Subcutaneous adipose tissue (tissue), 4 donors: Measurements from ENCODE around the gene ENKUR. TPM values are rescaled to one million over a fixed set of nuclear protein-coding genes. Genes with fewer than 3 reads are reported as not detected.

ENCODE experiments used
- total RNA-seq, 4 donors: library from RNA; depleted of rRNA; stranded (reverse); fragments of >200 nt; gene quantifications; one replicate each; pipeline ENCODE4 v1.1.0, GENCODE V29; 2016
- TF ChIP-seq, protein P1 (sequence below): fragments of 450-650 bp; IDR thresholded peaks from one replicate; pipeline ENCODE4 v1.5.1; 2016; ENCODE audit warnings: low read depth, mild to moderate bottlenecking, control low read depth, antibody characterized with exemption, moderate library complexity

The ENKUR gene
- total RNA-seq, 4 donors from 2014 or later: 0.17 TPM; not detected in 3

DNA sequence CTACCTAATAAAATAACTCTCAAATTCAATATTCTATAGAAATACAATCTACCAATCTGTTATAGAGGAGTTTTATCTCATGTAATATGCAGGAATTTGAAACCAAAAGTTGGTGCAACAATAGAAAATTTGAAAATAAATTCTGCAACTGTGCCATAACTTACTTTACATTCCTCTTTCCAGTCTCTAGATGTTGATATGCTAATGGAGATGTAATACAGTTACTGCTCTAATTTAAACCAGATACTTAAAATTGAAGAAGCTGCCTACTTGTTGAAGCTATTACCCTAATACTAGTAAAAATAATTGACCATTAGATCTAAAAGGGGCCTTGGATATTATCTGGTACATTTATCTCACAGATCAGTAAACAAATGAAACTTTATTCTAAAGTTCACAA is 1.4 kb downstream of the ENKUR start:
- TF ChIP-seq, protein P1, sequence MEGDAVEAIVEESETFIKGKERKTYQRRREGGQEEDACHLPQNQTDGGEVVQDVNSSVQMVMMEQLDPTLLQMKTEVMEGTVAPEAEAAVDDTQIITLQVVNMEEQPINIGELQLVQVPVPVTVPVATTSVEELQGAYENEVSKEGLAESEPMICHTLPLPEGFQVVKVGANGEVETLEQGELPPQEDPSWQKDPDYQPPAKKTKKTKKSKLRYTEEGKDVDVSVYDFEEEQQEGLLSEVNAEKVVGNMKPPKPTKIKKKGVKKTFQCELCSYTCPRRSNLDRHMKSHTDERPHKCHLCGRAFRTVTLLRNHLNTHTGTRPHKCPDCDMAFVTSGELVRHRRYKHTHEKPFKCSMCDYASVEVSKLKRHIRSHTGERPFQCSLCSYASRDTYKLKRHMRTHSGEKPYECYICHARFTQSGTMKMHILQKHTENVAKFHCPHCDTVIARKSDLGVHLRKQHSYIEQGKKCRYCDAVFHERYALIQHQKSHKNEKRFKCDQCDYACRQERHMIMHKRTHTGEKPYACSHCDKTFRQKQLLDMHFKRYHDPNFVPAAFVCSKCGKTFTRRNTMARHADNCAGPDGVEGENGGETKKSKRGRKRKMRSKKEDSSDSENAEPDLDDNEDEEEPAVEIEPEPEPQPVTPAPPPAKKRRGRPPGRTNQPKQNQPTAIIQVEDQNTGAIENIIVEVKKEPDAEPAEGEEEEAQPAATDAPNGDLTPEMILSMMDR: no peak

DNA sequence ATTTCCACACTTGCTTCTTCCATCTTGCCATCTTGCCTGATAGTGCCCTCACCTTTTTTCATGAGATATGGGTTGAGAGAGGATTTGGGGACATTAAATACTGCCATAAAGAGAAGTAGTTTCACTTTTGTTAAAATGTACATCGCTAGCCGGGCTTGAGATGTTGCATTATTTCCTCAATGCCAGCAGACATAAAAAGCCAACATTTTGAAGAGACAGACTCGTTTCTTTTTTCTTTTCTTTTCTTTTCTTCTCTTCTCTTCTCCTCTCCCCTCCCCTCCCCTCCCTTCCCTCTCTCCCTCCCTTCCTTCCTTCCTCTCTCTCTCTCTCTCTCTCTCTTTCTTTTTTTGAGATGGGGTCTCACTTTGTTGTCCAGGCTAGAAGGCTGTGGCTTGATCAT is 17.9 kb downstream of the ENKUR start:
- TF ChIP-seq, protein P1: no peak

DNA sequence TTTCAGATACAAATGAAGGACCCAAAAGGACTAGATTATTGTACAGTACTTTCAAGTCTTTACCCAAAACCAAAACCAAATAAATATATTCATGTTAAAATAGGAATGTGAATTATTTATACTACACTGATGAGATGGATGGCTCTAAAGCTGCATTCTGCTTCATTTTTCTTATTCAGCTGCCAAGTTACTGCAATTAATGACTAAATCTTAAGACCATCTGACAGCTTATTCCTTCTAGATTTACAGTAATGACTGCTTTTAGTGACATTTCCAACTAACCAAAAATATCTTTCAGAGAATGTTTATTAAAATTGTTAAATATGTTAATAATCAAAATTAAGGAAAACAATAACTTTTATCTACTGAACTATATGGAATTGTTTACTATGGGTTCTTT is 20.9 kb downstream of the ENKUR start:
- TF ChIP-seq, protein P1: no peak

DNA sequence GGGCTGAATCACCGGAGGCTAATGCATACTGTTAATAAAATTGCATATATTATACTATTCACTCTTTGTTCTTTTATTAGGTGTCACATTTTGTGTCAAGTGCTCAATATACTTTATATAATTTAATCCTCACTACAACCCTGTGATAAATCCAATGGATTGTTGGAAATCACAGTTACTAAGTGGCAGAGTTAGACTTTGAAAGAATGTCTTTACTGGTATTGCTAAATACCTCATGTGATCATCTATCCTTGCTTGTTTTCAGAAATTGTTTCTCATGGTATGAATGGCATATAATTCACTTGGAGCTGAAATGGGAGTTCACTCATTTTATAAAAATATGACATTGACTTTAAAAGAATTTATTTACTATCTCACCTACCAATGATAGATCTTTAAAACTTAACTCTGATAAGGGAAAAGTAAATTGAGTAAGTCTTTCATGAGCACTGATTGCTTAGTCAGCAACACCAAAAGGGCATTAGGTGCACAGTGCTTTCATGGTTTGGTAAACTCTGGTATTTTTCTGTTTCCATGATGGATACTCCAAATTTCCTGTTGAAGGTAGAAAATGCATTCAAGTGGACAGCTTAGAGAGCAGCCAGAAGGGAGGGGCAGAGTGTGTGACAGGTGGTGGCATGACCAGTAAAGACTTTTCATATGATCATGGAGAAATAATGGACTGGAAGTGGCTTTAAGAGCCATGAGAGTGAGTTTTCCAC is 22.6 kb downstream of the ENKUR start:
- TF ChIP-seq, protein P1: no peak

DNA sequence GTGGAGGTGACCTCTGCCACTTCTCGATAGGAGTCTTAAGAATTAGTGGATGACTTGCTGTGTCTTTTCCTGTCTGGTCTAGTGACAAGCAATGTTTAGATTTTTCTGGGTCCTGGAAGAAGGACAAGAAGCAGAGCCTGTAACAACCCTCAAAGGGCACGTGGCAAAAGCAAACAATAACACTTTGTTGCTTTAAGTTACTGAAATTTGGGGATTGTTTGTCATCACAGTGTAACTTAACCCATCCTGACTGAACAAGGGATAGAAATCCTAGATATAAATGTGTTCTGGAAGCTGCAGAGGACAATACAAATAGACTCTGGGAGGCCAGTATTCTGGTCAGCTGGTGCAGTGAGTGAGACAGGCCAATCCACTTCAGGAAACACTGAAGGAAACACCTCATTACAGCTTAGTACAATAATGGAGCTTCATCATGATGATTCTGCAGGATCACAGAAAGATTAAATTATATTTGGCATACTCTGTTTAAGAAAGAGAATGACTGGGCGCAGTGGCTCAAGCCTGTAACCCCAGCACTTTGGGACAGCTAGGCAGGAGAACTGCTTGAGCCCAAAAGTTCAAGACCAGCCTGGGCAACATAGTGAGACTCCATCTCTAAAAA is 23.3 kb downstream of the ENKUR start:
- TF ChIP-seq, protein P1: no peak

DNA sequence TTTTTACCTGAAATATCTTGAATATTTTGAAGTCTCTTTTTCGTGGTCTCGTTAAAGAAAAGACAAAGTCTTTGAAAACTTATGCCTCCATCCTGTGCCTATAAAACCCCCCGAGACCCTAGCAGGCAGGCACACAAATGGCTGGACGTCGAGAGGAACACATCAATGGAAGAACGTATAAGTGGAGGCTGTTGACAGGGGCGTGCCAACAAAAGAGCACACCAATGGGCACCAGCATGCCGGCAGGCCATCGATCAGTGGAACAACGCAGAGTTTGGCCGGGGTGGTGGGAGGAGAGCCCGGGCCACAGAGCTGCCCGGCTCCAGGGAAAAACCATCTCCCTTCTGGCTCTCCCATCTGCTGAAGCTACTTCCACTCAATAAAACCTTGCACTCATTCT is 24.7 kb downstream of the ENKUR start:
- TF ChIP-seq, protein P1: no peak

DNA sequence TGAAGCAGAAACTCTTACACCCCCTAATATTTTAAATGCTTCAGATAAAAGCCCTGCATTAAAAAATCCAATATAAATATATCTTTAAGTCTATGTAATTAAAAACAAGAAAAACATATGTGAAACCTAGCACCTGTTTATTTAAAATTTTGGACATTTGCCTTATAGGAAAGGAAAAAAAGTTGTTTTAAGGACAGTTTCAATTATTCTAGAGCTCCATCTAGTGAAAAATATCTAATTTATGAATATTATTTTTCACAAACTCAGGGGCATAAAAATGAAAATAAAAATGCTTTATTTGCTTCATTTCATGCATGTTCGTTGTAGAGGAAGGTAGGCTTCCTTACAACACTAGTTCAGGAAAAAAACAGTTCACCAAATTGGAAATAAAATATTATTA is 26.1 kb downstream of the ENKUR start:
- TF ChIP-seq, protein P1: no peak
